SK-MEL-5 (cell line): ENCODE results near the gene THSD8. TPM values are rescaled to one million over a fixed set of nuclear protein-coding genes. Genes with fewer than 3 reads are reported as not detected.
"Not testable (repeated sequence)": the region's sequence is repeated elsewhere in the genome, so short reads cannot be mapped to it uniquely, and the experiment has no call there.

ENCODE experiments used
- DNase-seq: peaks from one replicate; pipeline ENCODE4 v3.0.0-alpha.2; 2016; ENCODE audit warnings: low read depth, low spot score
- in situ Hi-C: cut with HindIII; loops from 2 replicates; pipeline ENCODE4 v1.10.0; 2016; ENCODE audit warnings: low sequenced_read_pairs, high pct_unique_total_duplicates, low pct_unique_long_range_greater_than_20kb
- total RNA-seq: library from RNA; depleted of rRNA; stranded (reverse); fragments of >200 nt; shearing (Covaris generic); gene quantifications from 2 replicates; pipeline ENCODE4 v1.2.3, GENCODE V29; 2014

The THSD8 gene
- total RNA-seq, 1 experiment from 2014 or later = not detected

- in situ Hi-C loops = no loop called here
- peak; percentile 61 for DNase-seq
These were observed 13.2 kb upstream of the THSD8 start for GRCh38 chr19:12788682-12789097.

GRCh38 chr19:12789098-12789903, 12.6 kb upstream of the THSD8 start:
- no peak for DNase-seq
- in situ Hi-C loops = no loop called here

- no peak for DNase-seq
- in situ Hi-C loops = no loop called here
These were observed 11.8 kb upstream of the THSD8 start for GRCh38 chr19:12789904-12790619.

GRCh38 chr19:12790628-12791344, 11.1 kb upstream of the THSD8 start:
- in situ Hi-C loops = no loop called here
- DNase-seq = no peak

GRCh38 chr19:12791345-12792050, 10.4 kb upstream of the THSD8 start, which contains the start of gene JUNB:
Gene JUNB, plus strand, starts transcription at chr19:12791486. Its CDS starts 286 bp downstream, at chr19:12791772.
- DNase-seq = peak; percentile 94
- in situ Hi-C loops = no loop called here

GRCh38 chr19:12792051-12792852, 9.6 kb upstream of the THSD8 start:
- in situ Hi-C loops = no loop called here
- peak; percentile 48 for DNase-seq

- no peak for DNase-seq
- in situ Hi-C loops = no loop called here
These were observed 9.0 kb upstream of the THSD8 start for GRCh38 chr19:12792853-12793289.

GRCh38 chr19:12793290-12794195, 8.3 kb upstream of the THSD8 start:
- peak; percentile 87 for DNase-seq
- in situ Hi-C loops = no loop called here

- in situ Hi-C loops = no loop called here
- DNase-seq = no peak
These were observed 7.5 kb upstream of the THSD8 start for GRCh38 chr19:12794196-12794941.

- in situ Hi-C loops = no loop called here
- no peak for DNase-seq
These were observed 6.9 kb upstream of the THSD8 start for GRCh38 chr19:12794971-12795381.

- peak; percentile 84 for DNase-seq
- in situ Hi-C loops = no loop called here
These were observed 5.5 kb upstream of the THSD8 start for GRCh38 chr19:12796146-12797071.

GRCh38 chr19:12797141-12797587, 4.7 kb upstream of the THSD8 start:
- in situ Hi-C loops = no loop called here
- DNase-seq = no peak

GRCh38 chr19:12797607-12798006, 4.3 kb upstream of the THSD8 start:
- DNase-seq, in situ Hi-C loops: not testable (repeated sequence)

- DNase-seq = no peak
- in situ Hi-C loops = no loop called here
These were observed 2.0 kb upstream of the THSD8 start for GRCh38 chr19:12799742-12800465.
